ENCODE data around the gene RNU5B-1. TPM values are rescaled to one million over a fixed set of nuclear protein-coding genes. Genes with fewer than 3 reads are reported as not detected.

Gene RNU5B-1
- total and polyA plus RNA-seq, 12 donors = 18.2 to 51.0 TPM; not detected in 10

DNA sequence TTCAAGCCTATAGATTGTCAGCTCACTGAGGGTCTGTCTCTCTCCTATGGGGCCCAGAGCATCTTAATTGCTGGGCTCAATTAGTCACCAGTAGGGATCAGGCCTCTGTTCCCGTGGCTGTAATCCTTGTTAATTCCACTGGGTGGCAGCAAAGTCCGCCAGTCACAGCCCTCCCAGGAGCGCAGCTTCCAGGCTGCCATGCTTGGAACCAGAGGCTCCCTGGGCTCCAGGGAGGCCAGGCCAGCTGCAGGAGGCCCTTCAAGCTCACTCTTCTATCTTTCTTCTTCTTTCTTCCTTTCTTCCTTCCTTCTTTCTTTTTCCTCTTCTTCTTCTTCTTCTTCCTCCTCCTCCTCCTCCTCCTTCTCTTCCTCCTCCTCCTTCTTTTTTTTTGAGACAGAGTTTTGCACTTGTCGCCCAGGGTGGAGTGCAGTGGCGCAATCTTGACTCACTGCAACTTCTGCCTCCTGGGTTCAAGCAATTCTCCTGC lies 14.4 kb downstream of the RNU5B-1 start:
- DNase-seq (peak; percentile 74 to 77), ATAC-seq (peak; percentile 88 to 95 (median 91))
- no peak overlapping the region for H3K27ac ChIP-seq
- H3K9me3 ChIP-seq = no peaks in the 10 kb centered on the region
- TF ChIP-seq CTCF (IDR thresholded peaks at IDR 0.05) = peak; percentile 85 to 97 (median 92)
- no peaks in the 10 kb centered on the region for H3K27me3 ChIP-seq
- peaks cover 0 to 9% (median 0%) of the 10 kb centered on the region in 9 donors for H3K4me1 ChIP-seq
- WGBS, 2 donors = 38% methylated on average over 5 of the region's 5 CpGs
- no peak overlapping the region for H3K4me3 ChIP-seq
- intact Hi-C loops (cut with DNase I) = loop anchor here (1.0 to 5.0 kb wide), 4 partner anchors 66 to 83 kb away; no protein-coding TSS in a partner anchor
- no peaks in the 10 kb centered on the region for H3K36me3 ChIP-seq

DNA sequence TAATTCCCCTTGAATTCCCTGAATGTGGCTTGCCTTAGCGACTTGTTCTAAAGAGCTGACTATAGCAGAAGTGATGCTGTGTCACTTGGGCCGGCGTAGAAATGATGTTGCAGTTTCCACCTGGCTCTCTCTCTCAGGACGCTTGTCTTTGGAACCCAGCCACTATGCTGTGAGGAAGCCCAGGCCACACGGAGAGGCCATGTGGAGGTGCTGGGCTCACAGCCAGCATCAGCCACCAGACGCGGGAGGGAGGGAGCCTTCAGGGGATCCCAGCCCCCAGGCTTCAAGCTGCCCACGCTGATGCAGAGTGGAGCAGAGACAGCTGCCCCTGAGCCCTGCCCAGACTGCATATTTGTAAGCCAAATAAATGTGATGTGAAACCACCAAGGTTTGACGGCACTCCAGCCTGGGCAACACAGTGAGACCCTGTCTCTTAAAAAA lies 18.6 kb downstream of the RNU5B-1 start:
- TF ChIP-seq CTCF (IDR thresholded peaks at IDR 0.05) = no peak
- DNase-seq = peak; percentile 72 to 79
- Histone ChIP-seq H3K36me3 (no peaks in the 10 kb centered on the region), H3K27me3 (no peaks in the 10 kb centered on the region), H3K4me3 (no peak overlapping the region), H3K4me1 (peaks cover 0 to 20% (median 9%) of the 10 kb centered on the region in 9 donors), H3K27ac (no peak overlapping the region), H3K9me3 (no peaks in the 10 kb centered on the region)
- intact Hi-C loops (cut with DNase I) = loop anchor here in 1 of 10 donors (5.0 kb wide), 1 partner anchor 79 kb away; no protein-coding TSS in a partner anchor
- 4 to 5% methylated on average over 9 of the region's 9 CpGs for WGBS, 2 donors
- ATAC-seq = peak; percentile 60 to 92 (median 85)

DNA sequence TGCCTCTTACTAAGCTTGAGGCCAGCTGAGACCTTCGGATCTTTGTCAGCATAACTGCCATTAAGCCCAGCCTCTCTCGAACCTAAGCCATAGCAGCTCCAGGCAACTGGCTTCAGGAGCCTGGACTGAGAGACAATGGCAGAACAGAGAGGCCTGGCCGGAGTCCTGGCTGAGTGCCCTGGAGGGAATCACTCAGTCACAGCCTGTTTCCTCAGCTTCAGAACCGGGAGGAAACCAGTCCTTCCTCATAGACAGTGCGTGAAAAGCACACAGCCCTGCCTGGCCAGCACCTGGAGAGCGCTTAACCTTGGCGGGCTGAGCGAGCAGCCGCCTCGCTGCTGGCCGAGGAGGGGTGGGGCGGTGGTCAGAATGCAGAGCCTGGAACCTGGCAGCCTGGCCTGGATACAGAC lies 21.6 kb downstream of the RNU5B-1 start:
- no peak overlapping the region for H3K4me3 ChIP-seq
- no peaks in the 10 kb centered on the region for H3K9me3 ChIP-seq
- no peak for TF ChIP-seq CTCF (IDR thresholded peaks at IDR 0.05)
- H3K27me3 ChIP-seq = no peaks in the 10 kb centered on the region
- DNase-seq (peak in 1 of 2 donors; percentile 36), ATAC-seq (peak in 7 of 8 donors; percentile 47 to 75 (median 59))
- WGBS, 2 donors = 44 to 54% methylated on average over 12 of the region's 12 CpGs
- intact Hi-C loops (cut with DNase I) = loop anchor here in 2 of 10 donors (5.0 kb wide), 1 partner anchor 41 kb away; no protein-coding TSS in a partner anchor
- no peaks in the 10 kb centered on the region for H3K36me3 ChIP-seq
- peaks cover 0 to 20% (median 6%) of the 10 kb centered on the region in 9 donors for H3K4me1 ChIP-seq
- H3K27ac ChIP-seq = no peak overlapping the region

- Histone ChIP-seq H3K36me3 (no peaks in the 10 kb centered on the region), H3K9me3 (no peaks in the 10 kb centered on the region), H3K27ac (no peak overlapping the region), H3K4me1 (peaks cover 0 to 20% (median 6%) of the 10 kb centered on the region in 9 donors), H3K4me3 (no peak overlapping the region), H3K27me3 (no peaks in the 10 kb centered on the region)
- intact Hi-C loops (cut with DNase I) = loop anchor here in 2 of 10 donors (5.0 kb wide), 1 partner anchor 40 kb away; no protein-coding TSS in a partner anchor
- ATAC-seq = no peak
- no peak for DNase-seq
- TF ChIP-seq CTCF (IDR thresholded peaks at IDR 0.05) = no peak
- WGBS, 2 donors = 85 to 88% methylated on average over 2 of the region's 2 CpGs
Observed at GRCh38 chr15:65326818-65327217, 22.3 kb downstream of the RNU5B-1 start.

Data from heart right ventricle (tissue), 16 donors.